WTC11 (cell line): ENCODE results near the gene COBL.

Experiments used
- ATF1 ChIP-seq: sonication (generic); formaldehyde crosslinking; IDR thresholded peaks from 2 replicates; pipeline ENCODE4 v1.8.1; 2023; ENCODE audit warnings: mild to moderate bottlenecking, moderate library complexity, missing genetic modification reagents
- JUN ChIP-seq: sonication (generic); formaldehyde crosslinking; IDR thresholded peaks from 2 replicates; pipeline ENCODE4 v1.8.0; 2023; ENCODE audit warnings: mild to moderate bottlenecking, missing genetic modification reagents
- NFYB ChIP-seq: sonication (generic); formaldehyde crosslinking; conservative IDR thresholded peaks from 2 replicates; pipeline ENCODE4 v1.8.0; 2022; ENCODE audit warnings: low read depth, missing genetic modification reagents
- NR1H2 ChIP-seq: sonication (generic); formaldehyde crosslinking; IDR thresholded peaks from 2 replicates; pipeline ENCODE4 v1.9.0; 2021; ENCODE audit warnings: mild to moderate bottlenecking, moderate library complexity, missing genetic modification reagents
- RELA ChIP-seq: sonication (generic); formaldehyde crosslinking; IDR thresholded peaks from 2 replicates; pipeline ENCODE4 v1.8.1; 2022; ENCODE audit warnings: missing genetic modification reagents, mild to moderate bottlenecking, borderline replicate concordance
- ZNF232 ChIP-seq: sonication (generic); formaldehyde crosslinking; IDR thresholded peaks from 2 replicates; pipeline ENCODE4 v1.8.0; 2022; ENCODE audit warnings: mild to moderate bottlenecking, missing genetic modification reagents
- TF ChIP-seq, protein P1 (sequence below): sonication (generic); formaldehyde crosslinking; IDR thresholded peaks from 2 replicates; pipeline ENCODE4 v1.8.0; 2022; ENCODE audit warnings: mild to moderate bottlenecking, missing genetic modification reagents
- TF ChIP-seq, protein P2 (sequence below): fragments of 200-600 bp; IDR thresholded peaks from 2 replicates; pipeline ENCODE4 v1.8.0; 2022; ENCODE audit warnings: antibody characterized with exemption
- TF ChIP-seq, protein P3 (sequence below): sonication (generic); formaldehyde crosslinking; IDR thresholded peaks from 2 replicates; pipeline ENCODE4 v1.8.1; 2023; ENCODE audit warnings: mild to moderate bottlenecking, missing genetic modification reagents, moderate library complexity
- TF ChIP-seq, protein P4 (sequence below): sonication (generic); formaldehyde crosslinking; conservative IDR thresholded peaks from 2 replicates; pipeline ENCODE4 v1.8.1; 2022; ENCODE audit warnings: mild to moderate bottlenecking, missing genetic modification reagents
- TF ChIP-seq, protein P5 (sequence below): sonication (generic); formaldehyde crosslinking; conservative IDR thresholded peaks from 2 replicates; pipeline ENCODE4 v1.8.1; 2023; ENCODE audit warnings: mild to moderate bottlenecking, low read depth, missing genetic modification reagents, moderate library complexity

DNA sequence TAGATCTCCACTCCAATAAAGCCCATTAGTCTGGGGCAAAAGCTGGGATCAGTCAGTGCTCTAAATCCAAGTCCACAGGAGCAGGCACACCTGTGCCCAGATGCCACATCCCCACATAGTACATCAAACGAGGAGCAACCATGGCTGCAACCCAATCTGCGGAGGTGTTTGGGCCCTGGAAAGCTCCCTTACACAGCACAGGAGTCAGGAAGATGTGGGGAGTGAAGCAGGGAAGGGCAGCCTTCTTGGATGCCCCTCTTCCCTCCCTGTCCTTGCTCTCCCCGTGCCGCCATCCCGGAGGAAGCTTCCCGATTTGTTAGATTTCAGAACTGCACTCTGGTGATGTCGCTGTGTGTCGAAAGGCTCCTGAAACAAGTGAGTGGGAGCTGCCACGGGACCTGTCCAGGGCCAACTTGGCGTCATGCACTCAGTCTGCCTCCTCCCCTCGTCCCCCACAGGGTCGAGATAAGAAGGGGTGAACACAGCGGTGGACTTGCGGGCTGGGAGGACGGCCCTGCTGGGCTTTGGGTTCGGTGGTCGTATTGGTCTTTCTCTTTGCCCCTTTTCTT lies 303.3 kb downstream of the COBL start:
- TF ChIP-seq, protein P1, sequence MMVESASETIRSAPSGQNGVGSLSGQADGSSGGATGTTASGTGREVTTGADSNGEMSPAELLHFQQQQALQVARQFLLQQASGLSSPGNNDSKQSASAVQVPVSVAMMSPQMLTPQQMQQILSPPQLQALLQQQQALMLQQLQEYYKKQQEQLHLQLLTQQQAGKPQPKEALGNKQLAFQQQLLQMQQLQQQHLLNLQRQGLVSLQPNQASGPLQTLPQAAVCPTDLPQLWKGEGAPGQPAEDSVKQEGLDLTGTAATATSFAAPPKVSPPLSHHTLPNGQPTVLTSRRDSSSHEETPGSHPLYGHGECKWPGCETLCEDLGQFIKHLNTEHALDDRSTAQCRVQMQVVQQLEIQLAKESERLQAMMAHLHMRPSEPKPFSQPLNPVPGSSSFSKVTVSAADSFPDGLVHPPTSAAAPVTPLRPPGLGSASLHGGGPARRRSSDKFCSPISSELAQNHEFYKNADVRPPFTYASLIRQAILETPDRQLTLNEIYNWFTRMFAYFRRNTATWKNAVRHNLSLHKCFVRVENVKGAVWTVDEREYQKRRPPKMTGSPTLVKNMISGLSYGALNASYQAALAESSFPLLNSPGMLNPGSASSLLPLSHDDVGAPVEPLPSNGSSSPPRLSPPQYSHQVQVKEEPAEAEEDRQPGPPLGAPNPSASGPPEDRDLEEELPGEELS, result no peak
- no peak for TF ChIP-seq ATF1
- TF ChIP-seq RELA, result no peak
- no peak for TF ChIP-seq NFYB
- TF ChIP-seq, protein P2, sequence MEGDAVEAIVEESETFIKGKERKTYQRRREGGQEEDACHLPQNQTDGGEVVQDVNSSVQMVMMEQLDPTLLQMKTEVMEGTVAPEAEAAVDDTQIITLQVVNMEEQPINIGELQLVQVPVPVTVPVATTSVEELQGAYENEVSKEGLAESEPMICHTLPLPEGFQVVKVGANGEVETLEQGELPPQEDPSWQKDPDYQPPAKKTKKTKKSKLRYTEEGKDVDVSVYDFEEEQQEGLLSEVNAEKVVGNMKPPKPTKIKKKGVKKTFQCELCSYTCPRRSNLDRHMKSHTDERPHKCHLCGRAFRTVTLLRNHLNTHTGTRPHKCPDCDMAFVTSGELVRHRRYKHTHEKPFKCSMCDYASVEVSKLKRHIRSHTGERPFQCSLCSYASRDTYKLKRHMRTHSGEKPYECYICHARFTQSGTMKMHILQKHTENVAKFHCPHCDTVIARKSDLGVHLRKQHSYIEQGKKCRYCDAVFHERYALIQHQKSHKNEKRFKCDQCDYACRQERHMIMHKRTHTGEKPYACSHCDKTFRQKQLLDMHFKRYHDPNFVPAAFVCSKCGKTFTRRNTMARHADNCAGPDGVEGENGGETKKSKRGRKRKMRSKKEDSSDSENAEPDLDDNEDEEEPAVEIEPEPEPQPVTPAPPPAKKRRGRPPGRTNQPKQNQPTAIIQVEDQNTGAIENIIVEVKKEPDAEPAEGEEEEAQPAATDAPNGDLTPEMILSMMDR, result no peak
- TF ChIP-seq NR1H2 (CRISPR knock-in tag), result no peak
- TF ChIP-seq, protein P3, sequence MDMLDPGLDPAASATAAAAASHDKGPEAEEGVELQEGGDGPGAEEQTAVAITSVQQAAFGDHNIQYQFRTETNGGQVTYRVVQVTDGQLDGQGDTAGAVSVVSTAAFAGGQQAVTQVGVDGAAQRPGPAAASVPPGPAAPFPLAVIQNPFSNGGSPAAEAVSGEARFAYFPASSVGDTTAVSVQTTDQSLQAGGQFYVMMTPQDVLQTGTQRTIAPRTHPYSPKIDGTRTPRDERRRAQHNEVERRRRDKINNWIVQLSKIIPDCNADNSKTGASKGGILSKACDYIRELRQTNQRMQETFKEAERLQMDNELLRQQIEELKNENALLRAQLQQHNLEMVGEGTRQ (CRISPR knock-in tag), result no peak
- TF ChIP-seq ZNF232 (CRISPR knock-in tag), result no peak
- TF ChIP-seq, protein P4, sequence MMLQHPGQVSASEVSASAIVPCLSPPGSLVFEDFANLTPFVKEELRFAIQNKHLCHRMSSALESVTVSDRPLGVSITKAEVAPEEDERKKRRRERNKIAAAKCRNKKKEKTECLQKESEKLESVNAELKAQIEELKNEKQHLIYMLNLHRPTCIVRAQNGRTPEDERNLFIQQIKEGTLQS (CRISPR knock-in tag), result no peak
- TF ChIP-seq, protein P5, sequence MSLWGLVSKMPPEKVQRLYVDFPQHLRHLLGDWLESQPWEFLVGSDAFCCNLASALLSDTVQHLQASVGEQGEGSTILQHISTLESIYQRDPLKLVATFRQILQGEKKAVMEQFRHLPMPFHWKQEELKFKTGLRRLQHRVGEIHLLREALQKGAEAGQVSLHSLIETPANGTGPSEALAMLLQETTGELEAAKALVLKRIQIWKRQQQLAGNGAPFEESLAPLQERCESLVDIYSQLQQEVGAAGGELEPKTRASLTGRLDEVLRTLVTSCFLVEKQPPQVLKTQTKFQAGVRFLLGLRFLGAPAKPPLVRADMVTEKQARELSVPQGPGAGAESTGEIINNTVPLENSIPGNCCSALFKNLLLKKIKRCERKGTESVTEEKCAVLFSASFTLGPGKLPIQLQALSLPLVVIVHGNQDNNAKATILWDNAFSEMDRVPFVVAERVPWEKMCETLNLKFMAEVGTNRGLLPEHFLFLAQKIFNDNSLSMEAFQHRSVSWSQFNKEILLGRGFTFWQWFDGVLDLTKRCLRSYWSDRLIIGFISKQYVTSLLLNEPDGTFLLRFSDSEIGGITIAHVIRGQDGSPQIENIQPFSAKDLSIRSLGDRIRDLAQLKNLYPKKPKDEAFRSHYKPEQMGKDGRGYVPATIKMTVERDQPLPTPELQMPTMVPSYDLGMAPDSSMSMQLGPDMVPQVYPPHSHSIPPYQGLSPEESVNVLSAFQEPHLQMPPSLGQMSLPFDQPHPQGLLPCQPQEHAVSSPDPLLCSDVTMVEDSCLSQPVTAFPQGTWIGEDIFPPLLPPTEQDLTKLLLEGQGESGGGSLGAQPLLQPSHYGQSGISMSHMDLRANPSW, result no peak
- TF ChIP-seq JUN (CRISPR knock-in tag), result no peak
